ENCODE measurements around the gene TMEM87A.
"Not testable (repeated sequence)": the region's sequence is repeated elsewhere in the genome, so short reads cannot be mapped to it uniquely, and the experiment has no call there.

The TMEM87A gene

GRCh38 chr15:42270551-42270950 lies 2.7 kb downstream of the TMEM87A start:
- no peak for DNase-seq

- DNase-seq = no peak
Observed at GRCh38 chr15:42267286-42267685, 5.9 kb downstream of the TMEM87A start.

GRCh38 chr15:42264795-42265194 lies 8.4 kb downstream of the TMEM87A start:
- no peak for DNase-seq

- DNase-seq = no peak
Observed at GRCh38 chr15:42253300-42253699, 19.9 kb downstream of the TMEM87A start.

- DNase-seq = no peak
Observed at GRCh38 chr15:42240823-42241222, 32.4 kb downstream of the TMEM87A start.

DNA sequence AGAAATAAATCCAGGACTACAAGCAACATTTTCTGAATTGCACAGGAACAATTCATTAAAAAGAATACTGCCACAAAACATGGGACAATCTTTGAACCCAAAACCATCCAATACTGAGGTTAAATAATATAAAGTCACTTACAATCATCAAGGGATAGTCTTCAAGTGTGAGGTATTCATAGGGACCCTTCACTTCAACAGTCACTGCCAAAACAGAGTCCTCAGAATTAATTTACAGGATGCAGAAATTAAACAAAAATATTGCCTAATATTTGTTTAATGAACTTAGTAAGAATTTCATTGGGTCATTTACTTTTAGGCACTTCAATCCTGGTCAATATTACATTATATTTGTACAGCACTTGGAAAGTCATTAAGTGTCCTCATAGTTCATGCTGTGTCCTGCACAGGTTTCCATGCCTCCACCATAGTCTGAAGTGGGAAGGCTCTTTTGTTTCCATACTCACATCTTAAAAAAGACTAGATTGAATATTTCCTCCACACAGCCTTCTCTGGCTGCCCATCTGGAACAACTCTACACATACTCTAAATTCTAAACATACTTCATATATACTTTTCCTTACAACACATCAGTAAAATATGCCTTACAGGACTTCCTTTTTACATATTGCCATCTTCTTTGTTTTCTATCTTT lies 33.6 kb downstream of the TMEM87A start:
- DNase-seq = no peak

GRCh38 chr15:42233107-42233506 lies 40.1 kb downstream of the TMEM87A start:
- no peak for DNase-seq

GRCh38 chr15:42232606-42233005 lies 40.6 kb downstream of the TMEM87A start:
- DNase-seq = no peak

DNA sequence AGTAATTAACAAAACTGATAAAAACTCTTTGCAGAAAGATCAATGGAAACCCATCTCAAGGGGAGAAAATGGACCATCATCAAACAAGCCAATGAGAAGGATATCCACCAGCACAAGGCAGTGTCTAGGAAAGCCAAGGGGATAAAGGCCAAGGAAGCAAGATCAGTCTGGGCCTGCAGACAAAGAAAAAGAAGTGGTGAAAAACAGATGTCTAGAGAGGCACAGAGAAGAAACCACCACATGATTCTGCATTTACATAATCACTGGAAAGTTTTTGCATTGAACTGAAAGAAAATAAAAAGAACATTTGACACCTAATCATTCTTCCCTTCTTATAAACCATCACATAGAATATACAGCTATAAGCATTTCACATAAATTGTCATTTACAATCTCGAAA lies 42.1 kb downstream of the TMEM87A start:
- DNase-seq = no peak

DNA sequence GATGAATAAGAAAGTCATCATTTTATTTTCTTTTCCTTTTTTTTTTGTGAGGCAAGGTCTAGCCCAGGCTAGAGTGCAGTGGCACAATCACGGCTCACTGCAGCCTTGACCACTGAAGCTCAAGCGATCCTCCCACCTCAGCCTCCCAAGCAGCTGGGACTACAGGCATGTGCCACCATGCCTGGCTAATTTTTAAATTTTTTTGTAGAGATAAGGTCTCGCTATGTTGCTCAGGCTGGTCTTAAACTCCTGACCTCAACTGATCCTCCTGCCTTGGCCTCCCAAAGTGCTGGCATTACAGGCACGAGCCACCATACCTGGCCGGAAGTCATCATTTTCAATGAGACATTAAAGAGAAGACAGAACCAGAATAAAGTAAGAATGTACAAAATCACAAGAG lies 44.3 kb downstream of the TMEM87A start:
- not testable (repeated sequence) for DNase-seq

DNA sequence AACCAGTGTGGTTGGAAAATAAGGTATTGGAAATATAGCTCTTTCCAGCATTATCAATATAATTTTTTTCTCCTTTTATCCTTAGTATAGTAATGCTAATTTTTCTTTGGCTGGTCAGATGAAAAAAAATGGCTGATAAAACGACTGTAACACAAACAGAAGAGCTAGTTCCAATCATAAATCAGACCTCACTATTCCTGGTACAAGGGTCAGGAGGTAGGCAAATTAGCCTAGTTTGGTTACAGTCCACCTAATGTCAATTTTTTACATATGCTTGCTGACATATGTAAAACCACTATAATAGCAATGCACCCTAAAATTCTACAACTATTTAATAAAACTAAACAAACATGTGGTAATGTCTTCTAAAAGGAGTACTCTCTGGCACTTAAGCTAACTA lies 45.2 kb downstream of the TMEM87A start:
- peak; percentile 88 for DNase-seq

DNA sequence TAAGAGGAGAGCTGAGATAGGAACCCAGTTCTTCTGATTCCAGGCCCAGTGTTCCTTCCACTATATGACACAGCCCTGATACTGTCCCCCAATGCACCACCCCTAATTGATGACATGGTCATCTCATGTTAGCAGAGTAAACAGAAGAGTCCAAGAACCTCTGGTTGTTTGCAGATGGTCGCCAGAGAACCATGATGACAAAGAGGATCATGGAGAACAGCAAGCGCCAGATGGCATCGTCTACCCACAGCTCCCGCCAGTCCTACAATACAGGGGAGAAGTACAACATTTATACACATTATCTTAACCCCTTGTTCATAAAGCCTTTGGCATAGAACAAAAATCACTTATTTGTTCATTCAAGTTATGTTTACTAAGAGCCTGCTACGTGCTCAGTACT lies 46.6 kb downstream of the TMEM87A start:
- DNase-seq = no peak

- DNase-seq = no peak
Observed at GRCh38 chr15:42220216-42220615, 53.0 kb downstream of the TMEM87A start.

GRCh38 chr15:42218953-42219592 lies 54.2 kb downstream of the TMEM87A start:
- no peak for DNase-seq

DNA sequence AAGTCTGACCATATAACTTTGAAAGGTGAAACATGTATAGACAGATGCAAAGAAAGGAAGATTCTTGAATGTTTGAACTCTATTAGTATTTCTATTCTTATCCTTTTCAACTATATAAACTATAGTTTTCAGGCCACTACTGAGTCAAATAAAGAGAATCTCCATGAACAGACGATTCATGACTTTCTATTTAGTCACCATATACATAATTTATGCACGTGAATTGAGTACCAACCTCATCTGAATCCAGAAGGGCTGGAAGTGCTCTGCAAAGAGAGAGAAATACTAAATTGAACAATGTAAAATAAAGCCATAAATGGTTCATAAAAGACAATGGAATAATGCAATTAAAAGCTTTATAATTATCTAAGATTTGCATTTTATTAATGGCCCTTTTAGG lies 55.7 kb downstream of the TMEM87A start:
- DNase-seq = no peak

DNA sequence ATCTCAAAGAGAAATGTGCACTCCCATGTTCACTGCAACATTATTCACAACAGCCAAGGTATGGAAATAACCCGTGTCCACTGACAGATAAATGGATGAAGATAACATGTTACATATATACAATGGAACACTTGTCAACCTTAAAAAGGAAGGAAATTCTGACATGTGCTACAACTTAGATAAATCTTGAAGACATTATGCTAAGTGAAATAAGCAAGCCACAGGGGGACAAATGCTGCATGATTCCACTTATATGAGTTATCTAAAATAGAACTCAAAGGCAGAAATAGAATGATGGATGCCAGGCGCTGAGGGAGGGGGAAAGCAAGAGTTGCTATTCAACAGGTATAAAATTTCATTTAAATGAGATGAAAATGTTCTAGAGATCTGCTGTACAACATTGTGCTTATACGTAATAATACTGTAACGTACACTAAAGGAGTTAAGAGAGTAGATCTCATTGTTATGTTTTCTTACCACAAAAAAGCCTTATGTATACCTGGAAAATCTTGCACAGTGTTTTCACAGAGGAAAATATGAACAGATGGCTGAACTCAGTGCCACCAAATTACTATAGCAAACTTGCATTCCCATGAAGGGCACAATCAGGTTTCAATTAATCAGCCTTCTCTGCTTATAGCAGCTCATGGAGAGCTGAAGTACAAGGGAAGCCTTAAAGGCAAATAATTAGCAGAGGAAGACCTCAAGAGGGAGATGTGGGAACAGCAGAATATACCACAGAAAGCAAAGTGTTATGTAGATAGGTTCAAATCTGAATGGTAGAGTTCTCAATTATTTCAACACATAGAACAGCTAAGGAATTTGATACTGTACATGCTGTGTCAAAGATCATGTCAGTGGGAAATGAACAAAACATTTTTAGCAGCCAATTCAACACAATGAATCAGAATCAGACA lies 57.1 kb downstream of the TMEM87A start:
- peak; percentile 95 for DNase-seq

DNA sequence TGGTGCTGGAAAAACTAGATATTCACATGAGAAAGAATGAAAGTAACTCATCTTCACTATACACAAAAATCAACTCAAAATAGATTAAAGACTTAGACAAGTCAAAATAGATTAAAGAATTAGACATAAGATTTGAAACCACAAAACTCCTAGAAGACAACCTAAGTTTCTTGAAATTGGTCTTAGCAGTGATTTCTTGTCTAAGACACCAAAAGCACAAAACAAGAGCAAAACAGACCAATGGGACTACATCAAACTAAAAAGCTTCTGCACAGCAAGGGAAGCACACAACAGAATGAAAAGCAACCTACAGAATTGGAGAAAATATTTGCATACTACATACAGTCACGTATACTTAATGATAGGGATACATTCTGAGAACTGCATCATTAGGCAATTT lies 58.6 kb downstream of the TMEM87A start:
- peak; percentile 25 for DNase-seq

- DNase-seq = no peak
Observed at GRCh38 chr15:42213511-42213910, 59.7 kb downstream of the TMEM87A start.

GRCh38 chr15:42210696-42211095 lies 62.5 kb downstream of the TMEM87A start:
- DNase-seq = no peak

GRCh38 chr15:42207674-42208579 lies 65.3 kb downstream of the TMEM87A start, which contains the start of gene VPS39:
VPS39 (minus strand) TSS chr15:42208304; CDS start chr15:42208153, 151 bp downstream.
- peak; percentile 70 for DNase-seq

DNA sequence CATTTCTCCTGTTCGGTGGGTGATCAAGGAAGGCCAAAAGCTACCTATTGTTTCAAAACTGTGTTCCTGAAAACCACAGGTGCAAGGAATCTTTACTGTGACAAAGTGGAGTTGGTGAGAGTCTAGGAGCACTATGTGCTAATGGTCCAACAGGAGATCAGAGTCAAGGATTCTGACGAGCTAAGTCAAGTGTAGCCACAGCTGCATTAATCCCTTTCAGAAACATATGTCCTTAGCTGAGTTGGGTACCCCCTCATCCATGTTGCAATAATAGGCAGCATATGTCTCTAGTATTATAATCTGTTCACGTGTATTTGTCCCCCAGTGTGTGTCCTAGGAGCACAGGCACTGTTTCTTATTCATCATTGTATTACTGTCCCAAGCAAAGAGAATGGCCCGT lies 66.8 kb downstream of the TMEM87A start:
- no peak for DNase-seq

- no peak for DNase-seq
Observed at GRCh38 chr15:42203891-42204290, 69.3 kb downstream of the TMEM87A start.

GRCh38 chr15:42202653-42203052 lies 70.6 kb downstream of the TMEM87A start:
- DNase-seq = no peak

Data from NCI-H526 treated with DMSO at 0.1 percent for 48 hours (cell line).